Neural cell (in vitro differentiated cells): ENCODE data around the gene HIVEP2. TPM values are rescaled to one million over a fixed set of nuclear protein-coding genes. Genes with fewer than 3 reads are reported as not detected.

Experiments used
- H2AFZ ChIP-seq: fragments of 200-600, 300-800 bp; sonication (generic), shearing (Covaris generic); 2 replicates; pipeline ENCODE4 v1.6.0; 2014; ENCODE audit warnings: low read depth, mild to moderate bottlenecking, antibody characterized with exemption, low read length, moderate library complexity
- H3F3A ChIP-seq: fragments of 200-600 bp; shearing (Covaris generic); 2 replicates; pipeline ENCODE4 v1.6.1; 2016; ENCODE audit warnings: mild to moderate bottlenecking, moderate library complexity, mixed read lengths, antibody characterized with exemption, low read length; ENCODE audit not compliant: insufficient read depth, poor library complexity, severe bottlenecking
- H3K27ac ChIP-seq: fragments of 200-600, 300-800 bp; sonication (generic), shearing (Covaris generic); 2 replicates; pipeline ENCODE4 v1.5.1; 2014; ENCODE audit warnings: mild to moderate bottlenecking, low read length, moderate library complexity
- H3K27me3 ChIP-seq: fragments of 300-800, 200-600 bp; sonication (generic), shearing (Covaris generic); 2 replicates; pipeline ENCODE4 v1.6.0; 2014; ENCODE audit warnings: mild to moderate bottlenecking, low read depth, low read length, moderate library complexity; ENCODE audit not compliant: insufficient read depth
- H3K36me3 ChIP-seq: fragments of 300-800, 200-600 bp; sonication (generic), shearing (Covaris generic); 2 replicates; pipeline ENCODE4 v1.5.1; 2014; ENCODE audit warnings: mild to moderate bottlenecking, antibody characterized with exemption, low read length, moderate library complexity; ENCODE audit not compliant: insufficient read depth
- H3K4me2 ChIP-seq: fragments of 300-800, 200-600 bp; sonication (generic), shearing (Covaris generic); 2 replicates; pipeline ENCODE4 v1.6.0; 2014; ENCODE audit warnings: mild to moderate bottlenecking, low read length
- H3K4me3 ChIP-seq: fragments of 300-800, 200-600 bp; sonication (generic), shearing (Covaris generic); 2 replicates; pipeline ENCODE4 v1.5.1; 2014; ENCODE audit warnings: mild to moderate bottlenecking, low read length, moderate library complexity
- H3K79me2 ChIP-seq: fragments of 200-600 bp; shearing (Covaris generic); replicated peaks from 2 replicates; pipeline ENCODE4 v1.6.0; 2014; ENCODE audit warnings: mild to moderate bottlenecking, low read length, moderate library complexity; ENCODE audit not compliant: insufficient read depth
- H3K9ac ChIP-seq: fragments of 300-800, 200-600 bp; sonication (generic), shearing (Covaris generic); 2 replicates; pipeline ENCODE4 v1.6.1; 2016; ENCODE audit warnings: mild to moderate bottlenecking, low read length, mixed read lengths
- H3K9me2 ChIP-seq: fragments of 200-600 bp; shearing (Covaris generic); 2 replicates; pipeline ENCODE4 v1.6.1; 2016; ENCODE audit warnings: mild to moderate bottlenecking, low read length, mixed read lengths; ENCODE audit not compliant: insufficient read depth
- H3K9me3 ChIP-seq: fragments of 200-600, 300-800 bp; sonication (generic), shearing (Covaris generic); 2 replicates; pipeline ENCODE4 v1.6.1; 2016; ENCODE audit warnings: mild to moderate bottlenecking, mixed run types, low read length, moderate library complexity, mixed read lengths
- H4K20me1 ChIP-seq: fragments of 200-600 bp; shearing (Covaris generic); 2 replicates; pipeline ENCODE4 v1.6.1; 2016; ENCODE audit warnings: mild to moderate bottlenecking, mixed run types; ENCODE audit not compliant: insufficient read depth
- EP300 ChIP-seq: fragments of 450-650 bp; conservative IDR thresholded peaks from 2 replicates; pipeline ENCODE4 v1.6.1; 2014; ENCODE audit warnings: antibody characterized with exemption, mild to moderate bottlenecking, moderate library complexity; ENCODE audit not compliant: poor library complexity, severe bottlenecking
- EZH2 ChIP-seq: fragments of 200-600, 300-800 bp; shearing (Covaris generic), sonication (generic); IDR thresholded peaks from 2 replicates; pipeline ENCODE4 v1.6.1; 2014; ENCODE audit warnings: antibody characterized with exemption, low read length, borderline replicate concordance, mild to moderate bottlenecking; ENCODE audit not compliant: insufficient read depth, poor library complexity, severe bottlenecking
- MXI1 ChIP-seq: fragments of 450-650 bp; conservative IDR thresholded peaks from 2 replicates; pipeline ENCODE4 v1.6.1; 2014; ENCODE audit warnings: antibody characterized with exemption, mild to moderate bottlenecking; ENCODE audit not compliant: poor library complexity, severe bottlenecking
- POLR2AphosphoS5 ChIP-seq: IDR thresholded peaks from 2 replicates; pipeline ENCODE4 v1.6.1; 2012
- RAD21 ChIP-seq: fragments of 450-650 bp; conservative IDR thresholded peaks from 2 replicates; pipeline ENCODE4 v1.6.1; 2014; ENCODE audit warnings: antibody characterized with exemption, mild to moderate bottlenecking, moderate library complexity
- SMC3 ChIP-seq: fragments of 450-650 bp; conservative IDR thresholded peaks from 2 replicates; pipeline ENCODE4 v1.6.1; 2014; ENCODE audit warnings: antibody characterized with exemption, mild to moderate bottlenecking, moderate library complexity; ENCODE audit not compliant: poor library complexity
- TAF1 ChIP-seq: IDR thresholded peaks from 2 replicates; pipeline ENCODE4 v1.6.1; 2012; ENCODE audit warnings: low read depth
- polyA plus RNA-seq: library from polyadenylated mRNA; depleted of rRNA; stranded (reverse); fragments of >200 nt; gene quantifications from 2 replicates; pipeline ENCODE4 v1.2.3, GENCODE V29; 2014
- TF ChIP-seq, protein P1 (sequence below): IDR thresholded peaks from 2 replicates; pipeline ENCODE4 v1.6.1; 2012; ENCODE audit warnings: borderline replicate concordance
- TF ChIP-seq, protein P2 (sequence below): fragments of 450-650 bp; IDR thresholded peaks from 2 replicates; pipeline ENCODE4 v1.5.1; 2014; ENCODE audit warnings: antibody characterized with exemption, mild to moderate bottlenecking, moderate library complexity; ENCODE audit not compliant: poor library complexity, severe bottlenecking

HIVEP2 gene
- polyA plus RNA-seq, 1 donor from 2014 or later = 6.0 TPM

DNA sequence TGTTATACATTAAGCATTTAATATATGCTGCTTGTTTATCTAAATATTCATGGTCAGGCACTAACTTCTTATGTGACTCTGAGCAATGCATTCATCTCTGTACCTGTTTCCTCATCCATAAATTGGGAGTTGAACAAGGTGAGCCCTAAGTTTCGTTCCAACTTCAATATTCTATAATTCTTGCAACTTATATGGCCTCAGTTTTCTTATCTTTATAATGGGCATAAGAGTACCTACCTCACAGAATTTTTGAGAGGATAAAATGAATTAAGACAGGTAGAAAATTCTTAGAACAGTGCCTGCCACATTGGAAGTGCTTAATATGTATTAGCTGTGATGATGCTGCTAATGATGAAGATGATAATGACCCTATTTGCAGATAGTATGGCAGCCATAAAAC lies 11.8 kb upstream of the HIVEP2 start:
- Histone ChIP-seq H2AFZ (no peak overlapping the region), H4K20me1 (no peaks in the 10 kb centered on the region), H3K4me3 (no peak overlapping the region), H3K4me2 (no peak overlapping the region), H3K36me3 (no peaks in the 10 kb centered on the region), H3K9ac (no peak overlapping the region), H3K27ac (no peak overlapping the region), H3K9me2 (no peaks in the 10 kb centered on the region), H3K9me3 (no peaks in the 10 kb centered on the region), H3F3A (no peaks in the 10 kb centered on the region), H3K79me2 (no peaks in the 10 kb centered on the region), H3K27me3 (no peaks in the 10 kb centered on the region)
- TF ChIP-seq MXI1 (no peak), RAD21 (no peak), SMC3 (no peak), POLR2AphosphoS5 (no peak), TAF1 (no peak), EP300 (no peak)
- TF ChIP-seq, protein P1, sequence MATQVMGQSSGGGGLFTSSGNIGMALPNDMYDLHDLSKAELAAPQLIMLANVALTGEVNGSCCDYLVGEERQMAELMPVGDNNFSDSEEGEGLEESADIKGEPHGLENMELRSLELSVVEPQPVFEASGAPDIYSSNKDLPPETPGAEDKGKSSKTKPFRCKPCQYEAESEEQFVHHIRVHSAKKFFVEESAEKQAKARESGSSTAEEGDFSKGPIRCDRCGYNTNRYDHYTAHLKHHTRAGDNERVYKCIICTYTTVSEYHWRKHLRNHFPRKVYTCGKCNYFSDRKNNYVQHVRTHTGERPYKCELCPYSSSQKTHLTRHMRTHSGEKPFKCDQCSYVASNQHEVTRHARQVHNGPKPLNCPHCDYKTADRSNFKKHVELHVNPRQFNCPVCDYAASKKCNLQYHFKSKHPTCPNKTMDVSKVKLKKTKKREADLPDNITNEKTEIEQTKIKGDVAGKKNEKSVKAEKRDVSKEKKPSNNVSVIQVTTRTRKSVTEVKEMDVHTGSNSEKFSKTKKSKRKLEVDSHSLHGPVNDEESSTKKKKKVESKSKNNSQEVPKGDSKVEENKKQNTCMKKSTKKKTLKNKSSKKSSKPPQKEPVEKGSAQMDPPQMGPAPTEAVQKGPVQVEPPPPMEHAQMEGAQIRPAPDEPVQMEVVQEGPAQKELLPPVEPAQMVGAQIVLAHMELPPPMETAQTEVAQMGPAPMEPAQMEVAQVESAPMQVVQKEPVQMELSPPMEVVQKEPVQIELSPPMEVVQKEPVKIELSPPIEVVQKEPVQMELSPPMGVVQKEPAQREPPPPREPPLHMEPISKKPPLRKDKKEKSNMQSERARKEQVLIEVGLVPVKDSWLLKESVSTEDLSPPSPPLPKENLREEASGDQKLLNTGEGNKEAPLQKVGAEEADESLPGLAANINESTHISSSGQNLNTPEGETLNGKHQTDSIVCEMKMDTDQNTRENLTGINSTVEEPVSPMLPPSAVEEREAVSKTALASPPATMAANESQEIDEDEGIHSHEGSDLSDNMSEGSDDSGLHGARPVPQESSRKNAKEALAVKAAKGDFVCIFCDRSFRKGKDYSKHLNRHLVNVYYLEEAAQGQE = no peak
- TF ChIP-seq, protein P2, sequence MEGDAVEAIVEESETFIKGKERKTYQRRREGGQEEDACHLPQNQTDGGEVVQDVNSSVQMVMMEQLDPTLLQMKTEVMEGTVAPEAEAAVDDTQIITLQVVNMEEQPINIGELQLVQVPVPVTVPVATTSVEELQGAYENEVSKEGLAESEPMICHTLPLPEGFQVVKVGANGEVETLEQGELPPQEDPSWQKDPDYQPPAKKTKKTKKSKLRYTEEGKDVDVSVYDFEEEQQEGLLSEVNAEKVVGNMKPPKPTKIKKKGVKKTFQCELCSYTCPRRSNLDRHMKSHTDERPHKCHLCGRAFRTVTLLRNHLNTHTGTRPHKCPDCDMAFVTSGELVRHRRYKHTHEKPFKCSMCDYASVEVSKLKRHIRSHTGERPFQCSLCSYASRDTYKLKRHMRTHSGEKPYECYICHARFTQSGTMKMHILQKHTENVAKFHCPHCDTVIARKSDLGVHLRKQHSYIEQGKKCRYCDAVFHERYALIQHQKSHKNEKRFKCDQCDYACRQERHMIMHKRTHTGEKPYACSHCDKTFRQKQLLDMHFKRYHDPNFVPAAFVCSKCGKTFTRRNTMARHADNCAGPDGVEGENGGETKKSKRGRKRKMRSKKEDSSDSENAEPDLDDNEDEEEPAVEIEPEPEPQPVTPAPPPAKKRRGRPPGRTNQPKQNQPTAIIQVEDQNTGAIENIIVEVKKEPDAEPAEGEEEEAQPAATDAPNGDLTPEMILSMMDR = no peak

DNA sequence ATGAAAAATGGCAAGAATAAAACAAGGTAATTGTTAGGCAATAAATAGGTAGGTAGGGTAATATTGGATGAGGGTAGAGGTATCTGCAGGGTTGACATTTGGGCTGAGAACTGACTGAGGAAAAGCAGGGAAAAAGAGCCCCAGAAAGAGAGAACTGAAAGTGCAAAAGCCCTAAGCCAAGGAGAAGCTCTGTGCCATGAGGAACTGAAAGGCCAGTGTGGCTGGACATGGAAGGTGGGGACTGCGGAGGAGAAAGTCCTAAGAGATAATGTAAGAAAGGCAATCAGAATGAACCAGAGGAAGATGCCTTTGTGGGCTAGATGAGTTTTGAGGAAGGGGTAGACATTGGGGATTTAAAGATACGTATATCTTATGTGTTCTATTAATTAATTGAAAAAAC lies 9.9 kb upstream of the HIVEP2 start:
- H3K9me3 ChIP-seq = no peaks in the 10 kb centered on the region
- no peaks in the 10 kb centered on the region for H3K9me2 ChIP-seq
- H3K9ac ChIP-seq = no peak overlapping the region
- H3K27me3 ChIP-seq = no peaks in the 10 kb centered on the region
- H3K4me2 ChIP-seq = no peak overlapping the region
- H3K4me3 ChIP-seq = no peak overlapping the region
- TF ChIP-seq POLR2AphosphoS5 = no peak
- TF ChIP-seq TAF1 = no peak
- TF ChIP-seq EZH2 = no peak
- no peak for TF ChIP-seq EP300
- TF ChIP-seq MXI1 = no peak
- TF ChIP-seq, protein P1 = no peak
- no peak for TF ChIP-seq RAD21
- TF ChIP-seq, protein P2 = no peak
- TF ChIP-seq SMC3 = no peak
- no peak overlapping the region for H3K27ac ChIP-seq
- no peak overlapping the region for H2AFZ ChIP-seq
- H3K79me2 ChIP-seq = no peaks in the 10 kb centered on the region
- H3K36me3 ChIP-seq = no peaks in the 10 kb centered on the region
- H4K20me1 ChIP-seq = no peaks in the 10 kb centered on the region
- no peaks in the 10 kb centered on the region for H3F3A ChIP-seq
